ENCODE data around the gene ETS2.
"Not testable (repeated sequence)": the region's sequence is repeated elsewhere in the genome, so short reads cannot be mapped to it uniquely, and the experiment has no call there.

The ETS2 gene

GRCh38 chr21:38825921-38826320 is 20.2 kb downstream of the ETS2 start:
- H4K20me1 ChIP-seq (ENCODE audit: low read depth, low read length): no peaks in the 10 kb centered on the region
- TF ChIP-seq, protein P1, sequence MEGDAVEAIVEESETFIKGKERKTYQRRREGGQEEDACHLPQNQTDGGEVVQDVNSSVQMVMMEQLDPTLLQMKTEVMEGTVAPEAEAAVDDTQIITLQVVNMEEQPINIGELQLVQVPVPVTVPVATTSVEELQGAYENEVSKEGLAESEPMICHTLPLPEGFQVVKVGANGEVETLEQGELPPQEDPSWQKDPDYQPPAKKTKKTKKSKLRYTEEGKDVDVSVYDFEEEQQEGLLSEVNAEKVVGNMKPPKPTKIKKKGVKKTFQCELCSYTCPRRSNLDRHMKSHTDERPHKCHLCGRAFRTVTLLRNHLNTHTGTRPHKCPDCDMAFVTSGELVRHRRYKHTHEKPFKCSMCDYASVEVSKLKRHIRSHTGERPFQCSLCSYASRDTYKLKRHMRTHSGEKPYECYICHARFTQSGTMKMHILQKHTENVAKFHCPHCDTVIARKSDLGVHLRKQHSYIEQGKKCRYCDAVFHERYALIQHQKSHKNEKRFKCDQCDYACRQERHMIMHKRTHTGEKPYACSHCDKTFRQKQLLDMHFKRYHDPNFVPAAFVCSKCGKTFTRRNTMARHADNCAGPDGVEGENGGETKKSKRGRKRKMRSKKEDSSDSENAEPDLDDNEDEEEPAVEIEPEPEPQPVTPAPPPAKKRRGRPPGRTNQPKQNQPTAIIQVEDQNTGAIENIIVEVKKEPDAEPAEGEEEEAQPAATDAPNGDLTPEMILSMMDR (IDR thresholded peaks at IDR 0.05; ENCODE audit: insufficient read depth, low read length, poor library complexity, severe bottlenecking): no peak
- TF ChIP-seq EZH2phosphoT487 (conservative IDR thresholded peaks at IDR 0.05; ENCODE audit: low read length): no peak
- no peak overlapping the region for H3K4me3 ChIP-seq (ENCODE audit: insufficient read depth, low read length, poor library complexity, severe bottlenecking)
- no peaks in the 10 kb centered on the region for H3K27me3 ChIP-seq (ENCODE audit: low read length)
- H3K9me2 ChIP-seq (replicated peaks; ENCODE audit: insufficient read depth, low read length): no peaks in the 10 kb centered on the region
- H3K79me2 ChIP-seq (ENCODE audit: insufficient read depth, low read length): no peaks in the 10 kb centered on the region
- H3K27ac ChIP-seq (ENCODE audit: low read depth, low read length): no peak overlapping the region
- H3K9me3 ChIP-seq (ENCODE audit: insufficient read depth, low read length): peaks cover 14% of the 10 kb centered on the region; the same call in 1 of the 2 replicates
- H3K36me3 ChIP-seq (ENCODE audit: low read length): peaks cover 16% of the 10 kb centered on the region; the same call in 1 of the 2 replicates
- H3K9ac ChIP-seq (ENCODE audit: low read length): no peak overlapping the region
- H3K4me2 ChIP-seq (ENCODE audit: low read depth, low read length, poor library complexity, severe bottlenecking): no peak overlapping the region
- peaks cover 2% of the 10 kb centered on the region for H3F3A ChIP-seq (ENCODE audit: insufficient read depth)
- no peak overlapping the region for H2AFZ ChIP-seq (ENCODE audit: low read depth, low read length, severe bottlenecking)

DNA sequence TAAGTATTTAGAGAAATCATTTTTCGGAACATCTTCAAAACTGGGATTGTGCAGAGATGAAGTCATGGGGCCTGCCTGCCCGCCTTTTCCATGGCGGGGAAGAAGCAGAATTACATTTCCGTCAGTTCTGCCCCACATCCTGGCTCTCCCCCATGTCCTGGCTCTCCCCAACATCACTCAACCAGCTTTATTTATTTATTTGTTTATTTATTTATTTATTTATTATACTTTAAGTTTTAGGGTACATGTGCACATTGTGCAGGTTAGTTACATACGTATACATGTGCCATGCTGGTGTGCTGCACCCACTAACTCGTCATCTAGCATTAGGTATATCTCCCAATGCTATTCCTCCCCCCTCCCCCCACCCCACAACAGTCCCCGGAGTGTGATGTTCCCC is 22.4 kb downstream of the ETS2 start:
- not testable (repeated sequence) for H3K4me3 ChIP-seq (ENCODE audit: insufficient read depth, low read length, poor library complexity, severe bottlenecking); H4K20me1 ChIP-seq (ENCODE audit: low read depth, low read length); H3K79me2 ChIP-seq (ENCODE audit: insufficient read depth, low read length); H3K27ac ChIP-seq (ENCODE audit: low read depth, low read length); H3K9ac ChIP-seq (ENCODE audit: low read length); H3K27me3 ChIP-seq (ENCODE audit: low read length); H3K4me2 ChIP-seq (ENCODE audit: low read depth, low read length, poor library complexity, severe bottlenecking); H3K9me2 ChIP-seq (replicated peaks; ENCODE audit: insufficient read depth, low read length); H2AFZ ChIP-seq (ENCODE audit: low read depth, low read length, severe bottlenecking)
- Histone ChIP-seq H3K36me3 (ENCODE audit: low read length) (peaks cover 16% of the 10 kb centered on the region; the same call in 1 of the 2 replicates), H3F3A (ENCODE audit: insufficient read depth) (peaks cover 14% of the 10 kb centered on the region), H3K9me3 (ENCODE audit: insufficient read depth, low read length) (peaks cover 14% of the 10 kb centered on the region; the same call in 1 of the 2 replicates)

DNA sequence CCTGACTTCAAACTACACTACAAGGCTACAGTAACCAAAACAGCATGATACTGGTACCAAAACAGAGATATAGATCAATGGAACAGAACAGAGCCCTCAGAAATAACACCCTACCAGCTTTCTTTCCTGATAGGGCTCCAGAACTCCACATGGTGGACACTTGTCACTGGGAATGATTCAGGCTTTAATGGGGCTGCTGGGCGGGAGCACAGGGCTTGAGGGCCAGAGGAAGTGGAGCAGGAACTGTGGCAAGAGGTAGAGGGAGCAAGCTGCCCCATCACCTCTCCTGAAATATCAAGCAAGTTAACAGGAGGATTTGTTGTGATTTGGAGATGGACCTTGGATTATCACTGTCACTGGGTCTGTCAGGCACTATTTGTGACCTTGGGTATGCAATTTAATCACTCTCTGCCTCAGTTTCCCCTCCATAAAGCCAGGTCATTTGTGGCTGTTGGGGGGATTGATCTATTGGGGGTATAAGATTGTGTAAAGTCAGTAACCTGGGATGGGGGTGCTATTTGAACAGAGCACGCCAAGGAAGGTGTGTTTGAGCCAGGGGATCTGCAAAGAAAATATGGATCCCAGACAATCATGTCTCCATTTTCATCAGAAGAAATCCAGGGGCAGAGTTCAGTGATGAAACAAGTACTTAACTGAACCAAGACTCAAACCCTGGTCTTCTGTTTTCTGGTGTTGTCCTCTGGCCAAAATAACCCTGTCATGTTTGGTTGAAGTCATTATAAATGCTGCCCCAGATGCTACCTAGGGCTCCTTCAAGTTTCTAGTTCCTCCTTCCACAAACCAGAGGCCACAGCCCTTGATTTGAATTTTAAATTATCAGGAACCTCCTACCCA is 25.2 kb downstream of the ETS2 start:
- no peaks in the 10 kb centered on the region for H3K79me2 ChIP-seq (ENCODE audit: insufficient read depth, low read length)
- peak overlapping the region; percentile 96 for H3K27ac ChIP-seq (ENCODE audit: low read depth, low read length)
- H3K27me3 ChIP-seq (ENCODE audit: low read length): no peaks in the 10 kb centered on the region
- H3F3A ChIP-seq (ENCODE audit: insufficient read depth): peaks cover 14% of the 10 kb centered on the region
- H3K9ac ChIP-seq (ENCODE audit: low read length): peak overlapping the region; percentile 38
- peak overlapping the region; percentile 72 for H2AFZ ChIP-seq (ENCODE audit: low read depth, low read length, severe bottlenecking)
- peaks cover 14% of the 10 kb centered on the region; the same call in 1 of the 2 replicates for H3K9me3 ChIP-seq (ENCODE audit: insufficient read depth, low read length)
- H3K4me3 ChIP-seq (ENCODE audit: insufficient read depth, low read length, poor library complexity, severe bottlenecking): peak overlapping the region; percentile 10
- peak overlapping the region; percentile 77 for H3K4me2 ChIP-seq (ENCODE audit: low read depth, low read length, poor library complexity, severe bottlenecking)
- H3K9me2 ChIP-seq (replicated peaks; ENCODE audit: insufficient read depth, low read length): no peaks in the 10 kb centered on the region
- no peak for TF ChIP-seq EZH2phosphoT487 (conservative IDR thresholded peaks at IDR 0.05; ENCODE audit: low read length)
- TF ChIP-seq, protein P1 (IDR thresholded peaks at IDR 0.05; ENCODE audit: insufficient read depth, low read length, poor library complexity, severe bottlenecking): no peak
- no peaks in the 10 kb centered on the region for H4K20me1 ChIP-seq (ENCODE audit: low read depth, low read length)
- H3K36me3 ChIP-seq (ENCODE audit: low read length): peaks cover 3% of the 10 kb centered on the region; the same call in 1 of the 2 replicates
